Thymus (tissue), 11 donors: Measurements from ENCODE around the gene AUP1. TPM values are rescaled to one million over a fixed set of nuclear protein-coding genes. Genes with fewer than 3 reads are reported as not detected.
A peak's percentile ranks its signal among the peaks of the same experiment; 100 is the strongest.

Experiments used
- DNase-seq, 9 donors: peaks; one replicate each; pipeline ENCODE4 v3.0.0-alpha.2; 2013; ENCODE audit warnings: low spot score in 9 of 9, low read depth in 6 of 9, missing footprints in 1 of 9
- H3K27ac ChIP-seq, 2 donors: one replicate each; pipeline ENCODE4 v1.5.1; 2013; ENCODE audit warnings: control low read depth in 1 of 2, low read depth in 1 of 2, low read length in 1 of 2, mild to moderate bottlenecking in 1 of 2, moderate library complexity in 1 of 2
- H3K27me3 ChIP-seq, 2 donors: one replicate each; pipeline ENCODE4 v1.5.1; 2013; ENCODE audit warnings: low read length in 1 of 2; ENCODE audit not compliant: control insufficient read depth in 2 of 2, insufficient read depth in 1 of 2
- H3K36me3 ChIP-seq, 2 donors: one replicate each; pipeline ENCODE4 v1.5.1; 2013; ENCODE audit warnings: low read length in 1 of 2, mild to moderate bottlenecking in 1 of 2, moderate library complexity in 1 of 2; ENCODE audit not compliant: control insufficient read depth in 2 of 2, insufficient read depth in 2 of 2
- H3K4me1 ChIP-seq, 2 donors: one replicate each; pipeline ENCODE4 v1.5.1; 2013; ENCODE audit warnings: low read length in 2 of 2; ENCODE audit not compliant: control insufficient read depth in 2 of 2, insufficient read depth in 2 of 2
- H3K4me3 ChIP-seq, 2 donors: one replicate each; pipeline ENCODE4 v1.5.1; 2013; ENCODE audit warnings: low read length in 2 of 2, control low read depth in 1 of 2, mild to moderate bottlenecking in 1 of 2
- H3K9me3 ChIP-seq, 2 donors: one replicate each; pipeline ENCODE4 v1.5.1; 2013; ENCODE audit warnings: low read length in 1 of 2, mild to moderate bottlenecking in 1 of 2; ENCODE audit not compliant: control insufficient read depth in 2 of 2, insufficient read depth in 1 of 2
- WGBS: extraction: QIAGEN DNeasy Blood & Tissue Kit; methylation state at CpG from one replicate; pipeline ENCODE4 v1.1.7; 2013; 5-methylcytosine and 5-hydroxymethylcytosine counted together
- polyA plus RNA-seq: library from polyadenylated mRNA; stranded (reverse); fragments of 200-250 nt; gene quantifications from one replicate; pipeline ENCODE4 v1.2.3, GENCODE V29; 2013
- total RNA-seq: library from RNA; stranded (reverse); fragments of 120-200 nt; gene quantifications from one replicate; pipeline ENCODE4 v1.2.4, GENCODE V29; 2013
- donor health status: healthy.

The AUP1 gene
- total and polyA plus RNA-seq, 2 donors, result 59.5 to 208 TPM

DNA sequence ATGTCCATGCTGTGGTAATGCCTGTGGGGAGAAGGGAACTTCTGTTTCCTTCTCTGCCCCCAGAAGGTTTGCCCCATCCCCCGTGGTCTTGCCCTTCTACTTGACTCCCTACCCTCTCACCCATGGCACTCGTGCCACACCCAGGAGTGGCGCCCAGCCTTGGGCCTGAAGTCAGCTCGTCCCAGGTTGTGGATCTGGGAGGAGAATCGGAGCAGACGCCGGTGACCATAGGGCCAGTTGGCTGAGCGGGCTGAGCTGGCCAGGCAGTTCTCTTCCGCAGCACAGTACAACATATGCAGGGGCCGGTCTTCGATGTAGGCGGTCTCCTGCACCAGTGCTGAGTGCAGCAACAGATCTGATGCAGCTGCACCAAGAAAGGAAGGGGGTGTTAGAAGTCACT lies 4.9 kb upstream of the AUP1 start:
- no peaks in the 10 kb centered on the region for H3K9me3 ChIP-seq
- H3K4me1 ChIP-seq, result peaks cover 10 to 19% of the 10 kb centered on the region in 2 donors
- H3K27ac ChIP-seq, result no peak overlapping the region
- WGBS, result 94% methylated on average over 12 of the region's 12 CpGs
- no peak for DNase-seq
- H3K27me3 ChIP-seq, result peaks cover 0 to 10% of the 10 kb centered on the region in 2 donors
- H3K36me3 ChIP-seq, result peaks cover 19 to 21% of the 10 kb centered on the region in 2 donors
- no peak overlapping the region for H3K4me3 ChIP-seq

DNA sequence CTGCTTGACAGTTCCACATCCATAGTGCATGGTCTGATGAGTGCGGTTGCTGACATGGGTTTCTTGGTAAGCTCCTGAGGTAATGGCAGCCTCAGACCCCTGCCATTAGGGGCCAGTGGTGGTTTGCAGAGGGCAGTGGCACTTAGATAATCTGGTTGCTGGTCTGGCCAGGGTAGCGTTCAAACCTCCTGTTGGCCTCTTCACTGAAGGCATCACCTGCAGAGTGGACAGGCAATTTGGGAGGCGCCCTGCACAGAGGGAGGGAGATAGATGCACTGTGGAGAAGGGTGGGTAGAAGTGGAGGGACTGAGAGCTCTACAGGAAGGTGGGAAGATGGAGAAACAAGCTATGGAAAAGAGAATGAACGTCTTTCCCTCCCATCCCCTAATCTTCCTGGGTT lies 4.0 kb upstream of the AUP1 start:
- peaks cover 19 to 21% of the 10 kb centered on the region in 2 donors for H3K36me3 ChIP-seq
- no peak for DNase-seq
- no peak overlapping the region for H3K4me3 ChIP-seq
- no peak overlapping the region for H3K27ac ChIP-seq
- no peaks in the 10 kb centered on the region for H3K9me3 ChIP-seq
- peaks cover 14 to 23% of the 10 kb centered on the region in 2 donors for H3K4me1 ChIP-seq
- H3K27me3 ChIP-seq, result peaks cover 0 to 2% of the 10 kb centered on the region in 2 donors
- 97% methylated on average over 4 of the region's 4 CpGs for WGBS

DNA sequence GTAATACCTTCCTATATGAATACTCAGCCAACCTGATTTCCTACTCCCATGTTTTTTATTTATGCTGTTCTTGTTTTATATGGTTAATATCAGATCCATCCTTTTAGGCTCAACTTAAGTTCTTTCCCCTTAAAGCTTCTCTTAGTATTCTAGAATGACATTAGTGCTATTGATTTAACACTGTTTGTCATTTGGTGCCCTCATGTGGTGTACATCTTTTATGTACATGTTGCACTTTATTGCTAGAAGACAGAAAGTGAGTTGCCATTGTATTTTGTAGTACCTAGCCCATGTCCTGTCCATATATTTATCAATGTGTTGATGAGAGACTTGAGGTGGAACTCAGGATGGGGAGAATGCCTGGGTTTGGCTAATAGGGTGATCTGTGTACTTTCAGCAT lies 2.7 kb upstream of the AUP1 start:
- Histone ChIP-seq H3K4me1 (peaks cover 21 to 31% of the 10 kb centered on the region in 2 donors), H3K27ac (no peak overlapping the region), H3K4me3 (no peak overlapping the region), H3K27me3 (peaks cover 0 to 2% of the 10 kb centered on the region in 2 donors), H3K36me3 (peaks cover 31% of the 10 kb centered on the region in 2 donors), H3K9me3 (no peaks in the 10 kb centered on the region)
- peak in 3 of 9 donors; percentile 45 to 73 (median 47) for DNase-seq

DNA sequence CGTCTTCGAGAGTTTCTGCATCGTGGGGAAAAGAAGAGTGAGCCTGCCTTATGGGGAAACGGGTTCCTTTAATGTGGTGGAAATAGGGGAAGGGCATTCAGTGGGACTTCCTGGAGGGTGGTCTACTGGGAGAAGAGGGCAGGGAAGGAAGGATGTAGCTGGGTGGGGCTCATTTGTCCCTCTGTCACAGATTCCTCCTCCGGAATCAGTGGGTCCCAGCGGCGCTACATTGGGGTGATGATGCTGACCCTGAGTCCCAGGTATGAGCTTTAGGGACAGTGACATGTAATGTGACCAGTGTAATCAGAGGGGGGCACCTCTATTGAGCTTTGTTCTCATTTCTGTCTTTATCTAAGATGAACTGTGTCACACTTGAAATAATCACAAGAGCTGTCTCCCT lies 2.2 kb upstream of the AUP1 start:
- peaks cover 36 to 37% of the 10 kb centered on the region in 2 donors for H3K36me3 ChIP-seq
- DNase-seq, result no peak
- no peak overlapping the region for H3K27ac ChIP-seq
- peaks cover 0 to 2% of the 10 kb centered on the region in 2 donors for H3K27me3 ChIP-seq
- peaks cover 21 to 28% of the 10 kb centered on the region in 2 donors for H3K4me1 ChIP-seq
- H3K4me3 ChIP-seq, result no peak overlapping the region
- WGBS, result 74% methylated on average over 7 of the region's 7 CpGs
- peaks cover 0 to 3% of the 10 kb centered on the region in 2 donors for H3K9me3 ChIP-seq

DNA sequence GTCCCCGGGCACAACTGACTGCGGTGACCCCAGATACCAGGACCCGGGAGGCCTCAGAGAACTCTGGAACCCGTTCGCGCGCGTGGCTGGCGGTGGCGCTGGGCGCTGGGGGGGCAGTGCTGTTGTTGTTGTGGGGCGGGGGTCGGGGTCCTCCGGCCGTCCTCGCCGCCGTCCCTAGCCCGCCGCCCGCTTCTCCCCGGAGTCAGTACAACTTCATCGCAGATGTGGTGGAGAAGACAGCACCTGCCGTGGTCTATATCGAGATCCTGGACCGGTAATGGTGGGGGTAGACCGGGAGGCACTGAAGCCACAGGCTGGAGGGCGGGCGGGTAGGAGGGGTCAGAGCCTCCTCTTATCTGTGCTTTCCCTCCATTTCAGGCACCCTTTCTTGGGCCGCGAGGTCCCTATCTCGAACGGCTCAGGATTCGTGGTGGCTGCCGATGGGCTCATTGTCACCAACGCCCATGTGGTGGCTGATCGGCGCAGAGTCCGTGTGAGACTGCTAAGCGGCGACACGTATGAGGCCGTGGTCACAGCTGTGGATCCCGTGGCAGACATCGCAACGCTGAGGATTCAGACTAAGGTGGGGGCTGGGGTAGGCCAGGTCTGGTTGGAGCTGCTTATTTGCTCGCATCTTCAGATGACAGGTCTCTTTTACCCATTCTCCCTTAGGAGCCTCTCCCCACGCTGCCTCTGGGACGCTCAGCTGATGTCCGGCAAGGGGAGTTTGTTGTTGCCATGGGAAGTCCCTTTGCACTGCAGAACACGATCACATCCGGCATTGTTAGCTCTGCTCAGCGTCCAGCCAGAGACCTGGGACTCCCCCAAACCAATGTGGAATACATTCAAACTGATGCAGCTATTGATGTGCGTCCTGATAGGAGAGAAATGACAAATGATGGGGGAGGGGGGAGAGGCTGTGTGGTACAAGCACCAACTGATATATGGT lies 1.0 kb upstream of the AUP1 start:
- Histone ChIP-seq H3K4me3 (peak overlapping the region; percentile 80 to 97), H3K4me1 (peaks cover 21 to 31% of the 10 kb centered on the region in 2 donors), H3K27me3 (no peaks in the 10 kb centered on the region), H3K9me3 (peaks cover 3 to 7% of the 10 kb centered on the region in 2 donors), H3K36me3 (peaks cover 41 to 47% of the 10 kb centered on the region in 2 donors), H3K27ac (peak overlapping the region; percentile 88 to 93)
- DNase-seq, result peak in 1 of 9 donors; percentile 49
- 6% methylated on average over 54 of the region's 54 CpGs for WGBS

DNA sequence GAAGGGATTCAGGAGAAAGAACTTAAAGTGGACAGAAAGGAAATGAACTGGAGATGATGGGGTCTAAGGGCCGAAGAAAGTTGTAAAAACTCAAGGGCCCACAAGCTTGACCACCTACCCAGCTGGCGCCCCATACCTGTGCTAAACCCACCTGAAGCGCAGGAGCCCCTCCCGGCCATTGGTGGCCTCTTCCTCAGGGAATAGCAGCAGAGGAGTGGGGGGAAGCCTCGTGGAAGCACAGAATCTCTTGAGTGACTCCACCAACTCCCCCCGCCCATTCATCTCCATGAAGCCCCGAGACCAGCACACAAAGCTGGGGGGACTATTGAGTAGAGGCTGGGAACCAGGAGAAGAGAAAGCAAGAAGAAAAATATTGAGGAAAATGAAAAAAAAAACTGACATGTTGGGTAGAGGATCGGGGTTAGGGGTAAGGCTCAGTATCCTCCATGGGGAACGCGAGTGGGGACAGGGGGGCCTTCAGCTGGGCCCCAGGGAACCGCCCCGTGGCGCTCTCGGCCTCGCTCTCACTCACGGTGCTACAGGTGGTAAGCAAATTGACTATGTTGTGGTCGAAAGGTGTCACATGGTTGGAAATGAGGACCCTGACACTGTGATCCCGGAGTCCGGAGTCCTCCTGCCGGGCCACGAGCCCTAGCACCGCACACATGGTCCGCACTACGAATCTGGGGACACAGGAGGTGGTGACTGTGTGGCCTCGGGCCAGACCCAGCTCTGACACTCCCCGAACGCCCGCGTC lies 728 bp downstream of the AUP1 start:
- WGBS, result 21% methylated on average over 29 of the region's 29 CpGs
- peaks cover 41 to 47% of the 10 kb centered on the region in 2 donors for H3K36me3 ChIP-seq
- H3K27ac ChIP-seq, result peak overlapping the region; percentile 88 to 93

DNA sequence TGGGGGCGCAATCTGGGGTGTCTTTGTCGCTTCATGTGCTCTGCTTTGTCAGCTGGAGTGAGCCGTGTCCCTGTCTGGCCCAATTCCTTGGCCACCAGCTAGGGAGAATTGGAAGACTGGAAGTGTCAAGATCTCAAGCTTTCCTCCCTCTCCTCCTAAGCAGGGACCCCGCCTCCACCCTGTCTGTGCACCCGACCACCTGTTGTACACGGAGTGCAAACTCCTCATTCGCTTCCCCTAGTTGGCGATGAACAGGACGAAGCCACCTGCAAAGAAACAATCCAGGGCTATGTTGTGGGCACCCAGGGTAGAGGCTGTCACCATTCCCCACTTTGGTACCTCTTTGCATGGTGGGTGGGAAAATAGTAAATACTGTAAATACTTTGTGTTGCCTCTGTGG lies 1.8 kb downstream of the AUP1 start:
- Histone ChIP-seq H3K4me1 (peaks cover 21 to 31% of the 10 kb centered on the region in 2 donors), H3K36me3 (peaks cover 34 to 37% of the 10 kb centered on the region in 2 donors), H3K4me3 (no peak overlapping the region), H3K27ac (no peak overlapping the region), H3K9me3 (peaks cover 3 to 7% of the 10 kb centered on the region in 2 donors), H3K27me3 (peaks cover 0 to 5% of the 10 kb centered on the region in 2 donors)
- no peak for DNase-seq
- 96% methylated on average over 9 of the region's 9 CpGs for WGBS

More for the DNA sequence above, 728 bp downstream of the AUP1 start:
- peak in 1 of 9 donors; percentile 28 for DNase-seq
- Histone ChIP-seq H3K4me1 (peaks cover 21 to 31% of the 10 kb centered on the region in 2 donors), H3K9me3 (peaks cover 3 to 7% of the 10 kb centered on the region in 2 donors), H3K4me3 (peak overlapping the region; percentile 80 to 97), H3K27me3 (no peaks in the 10 kb centered on the region)

DNA sequence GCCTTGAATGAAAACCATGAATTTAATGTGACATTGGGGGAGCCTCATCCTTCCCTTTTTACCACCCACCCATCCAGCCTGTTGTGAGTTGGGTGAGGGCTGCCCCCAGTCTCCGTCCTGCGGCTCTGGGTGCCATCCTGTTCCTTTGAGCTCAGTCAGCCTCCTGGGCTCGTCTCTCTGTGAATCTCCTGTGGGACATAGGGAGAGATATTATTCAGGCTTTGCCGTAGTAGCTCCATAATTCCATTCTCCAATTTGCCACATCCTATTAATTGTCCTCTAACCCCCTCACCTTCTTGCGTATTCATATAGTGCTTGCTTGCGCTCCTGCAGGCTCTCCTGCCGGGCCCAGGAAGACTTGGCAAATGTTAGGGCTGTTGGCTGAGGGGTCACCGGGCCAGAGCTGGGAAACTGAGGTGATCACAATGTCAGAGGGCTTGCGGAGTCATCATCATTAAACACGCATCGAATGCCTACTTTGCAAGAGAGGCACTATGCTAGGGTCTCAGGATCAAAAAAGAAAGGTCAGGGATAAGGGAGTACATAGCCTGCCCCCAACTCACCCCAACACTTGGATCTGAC lies 2.8 kb downstream of the AUP1 start:
- peaks cover 0 to 10% of the 10 kb centered on the region in 2 donors for H3K27me3 ChIP-seq
- peaks cover 29 to 32% of the 10 kb centered on the region in 2 donors for H3K36me3 ChIP-seq
- H3K4me3 ChIP-seq, result no peak overlapping the region
- DNase-seq, result no peak
- H3K4me1 ChIP-seq, result peaks cover 21 to 31% of the 10 kb centered on the region in 2 donors
- H3K9me3 ChIP-seq, result peaks cover 3 to 7% of the 10 kb centered on the region in 2 donors
- H3K27ac ChIP-seq, result no peak overlapping the region
- 98% methylated on average over 11 of the region's 11 CpGs for WGBS
